ENCODE measurements around the gene PLCH1. TPM values are rescaled to one million over a fixed set of nuclear protein-coding genes. Genes with fewer than 3 reads are reported as not detected.

The PLCH1 gene
- total RNA-seq, 1 experiment from 2014 or later: 0.12 TPM

DNA sequence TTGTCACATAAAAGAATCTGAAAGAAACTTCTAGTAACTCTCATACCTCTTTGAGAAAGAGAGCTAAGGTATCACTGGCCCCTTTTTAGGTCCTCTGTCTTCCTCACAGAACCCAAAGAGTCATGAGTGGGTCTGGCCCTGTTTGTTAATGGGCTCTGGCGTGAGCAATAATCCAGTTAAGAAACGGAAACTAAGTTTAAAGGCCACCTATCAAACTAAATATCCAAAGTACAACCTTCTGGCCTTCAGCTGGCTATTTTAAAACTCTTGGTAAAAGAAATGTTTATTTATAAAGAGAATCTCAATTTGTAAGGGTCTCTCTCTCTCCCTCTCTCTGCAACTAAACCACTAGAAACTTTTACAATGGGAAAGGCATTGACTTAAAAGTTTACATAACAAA lies 380.4 kb downstream of the PLCH1 start:
- ChIA-PET POLR2A (no interaction called here), CTCF (interaction anchor here (1.5 kb wide), 1 partner anchor 13 kb away, joined by 6 read pairs; no protein-coding TSS in a partner anchor)
- H3K9me3 Mint-ChIP-seq (ENCODE audit: unreplicated experiment): no peaks in the 10 kb centered on the region
- no TSS peak for BruUV-seq (replicated peaks)
- intact Hi-C loops (cut with micrococcal nuclease): no loop called here
- no peaks in the 10 kb centered on the region for H3K36me3 Mint-ChIP-seq (ENCODE audit: insufficient read depth, unreplicated experiment)
- no peaks in the 10 kb centered on the region for H3K4me1 Mint-ChIP-seq (ENCODE audit: insufficient read depth, unreplicated experiment)
- DNase-seq (ENCODE audit: unreplicated experiment): no peak
- no peak overlapping the region for H3K4me3 Mint-ChIP-seq (ENCODE audit: unreplicated experiment)
- no peaks in the 10 kb centered on the region for H3K27me3 Mint-ChIP-seq (ENCODE audit: insufficient read depth, unreplicated experiment)
- H3K27ac Mint-ChIP-seq (ENCODE audit: low read depth, unreplicated experiment): no peak overlapping the region
- TF ChIP-seq, protein P1, sequence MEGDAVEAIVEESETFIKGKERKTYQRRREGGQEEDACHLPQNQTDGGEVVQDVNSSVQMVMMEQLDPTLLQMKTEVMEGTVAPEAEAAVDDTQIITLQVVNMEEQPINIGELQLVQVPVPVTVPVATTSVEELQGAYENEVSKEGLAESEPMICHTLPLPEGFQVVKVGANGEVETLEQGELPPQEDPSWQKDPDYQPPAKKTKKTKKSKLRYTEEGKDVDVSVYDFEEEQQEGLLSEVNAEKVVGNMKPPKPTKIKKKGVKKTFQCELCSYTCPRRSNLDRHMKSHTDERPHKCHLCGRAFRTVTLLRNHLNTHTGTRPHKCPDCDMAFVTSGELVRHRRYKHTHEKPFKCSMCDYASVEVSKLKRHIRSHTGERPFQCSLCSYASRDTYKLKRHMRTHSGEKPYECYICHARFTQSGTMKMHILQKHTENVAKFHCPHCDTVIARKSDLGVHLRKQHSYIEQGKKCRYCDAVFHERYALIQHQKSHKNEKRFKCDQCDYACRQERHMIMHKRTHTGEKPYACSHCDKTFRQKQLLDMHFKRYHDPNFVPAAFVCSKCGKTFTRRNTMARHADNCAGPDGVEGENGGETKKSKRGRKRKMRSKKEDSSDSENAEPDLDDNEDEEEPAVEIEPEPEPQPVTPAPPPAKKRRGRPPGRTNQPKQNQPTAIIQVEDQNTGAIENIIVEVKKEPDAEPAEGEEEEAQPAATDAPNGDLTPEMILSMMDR (IDR thresholded peaks at IDR 0.05; ENCODE audit: unreplicated experiment): no peak

DNA sequence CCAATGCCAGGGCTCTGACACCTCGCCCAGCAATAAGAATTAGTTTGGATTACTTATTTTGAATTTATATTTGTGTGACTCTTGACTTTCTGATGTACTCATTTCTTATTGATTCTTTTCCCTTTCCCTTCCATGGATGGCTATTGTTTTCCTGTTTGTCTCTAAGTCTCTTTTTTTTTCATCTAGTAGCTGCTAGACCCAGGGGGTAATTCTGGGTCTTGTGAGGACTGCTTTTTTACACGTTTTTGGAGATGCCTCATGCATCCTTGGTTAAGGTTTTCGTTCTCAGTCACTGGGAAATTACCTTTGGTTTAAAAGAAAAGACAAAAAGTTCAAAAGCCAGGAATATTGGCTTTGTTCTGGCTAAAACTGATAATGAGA lies 381.2 kb downstream of the PLCH1 start:
- Mint-ChIP-seq H3K4me1 (ENCODE audit: insufficient read depth, unreplicated experiment) (no peaks in the 10 kb centered on the region), H3K27me3 (ENCODE audit: insufficient read depth, unreplicated experiment) (no peaks in the 10 kb centered on the region), H3K4me3 (ENCODE audit: unreplicated experiment) (no peak overlapping the region), H3K36me3 (ENCODE audit: insufficient read depth, unreplicated experiment) (no peaks in the 10 kb centered on the region), H3K27ac (ENCODE audit: low read depth, unreplicated experiment) (no peak overlapping the region), H3K9me3 (ENCODE audit: unreplicated experiment) (no peaks in the 10 kb centered on the region)
- BruUV-seq (replicated peaks): no TSS peak
- CTCF ChIA-PET: interaction anchor here (0.6 to 2.6 kb wide), 3 partner anchors 45 to 338 kb away, joined by 3 to 13 read pairs (median 3); no protein-coding TSS in a partner anchor
- intact Hi-C loops (cut with micrococcal nuclease): no loop called here
- DNase-seq (ENCODE audit: unreplicated experiment): no peak
- TF ChIP-seq, protein P1 (IDR thresholded peaks at IDR 0.05; ENCODE audit: unreplicated experiment): no peak
- POLR2A ChIA-PET: no interaction called here

DNA sequence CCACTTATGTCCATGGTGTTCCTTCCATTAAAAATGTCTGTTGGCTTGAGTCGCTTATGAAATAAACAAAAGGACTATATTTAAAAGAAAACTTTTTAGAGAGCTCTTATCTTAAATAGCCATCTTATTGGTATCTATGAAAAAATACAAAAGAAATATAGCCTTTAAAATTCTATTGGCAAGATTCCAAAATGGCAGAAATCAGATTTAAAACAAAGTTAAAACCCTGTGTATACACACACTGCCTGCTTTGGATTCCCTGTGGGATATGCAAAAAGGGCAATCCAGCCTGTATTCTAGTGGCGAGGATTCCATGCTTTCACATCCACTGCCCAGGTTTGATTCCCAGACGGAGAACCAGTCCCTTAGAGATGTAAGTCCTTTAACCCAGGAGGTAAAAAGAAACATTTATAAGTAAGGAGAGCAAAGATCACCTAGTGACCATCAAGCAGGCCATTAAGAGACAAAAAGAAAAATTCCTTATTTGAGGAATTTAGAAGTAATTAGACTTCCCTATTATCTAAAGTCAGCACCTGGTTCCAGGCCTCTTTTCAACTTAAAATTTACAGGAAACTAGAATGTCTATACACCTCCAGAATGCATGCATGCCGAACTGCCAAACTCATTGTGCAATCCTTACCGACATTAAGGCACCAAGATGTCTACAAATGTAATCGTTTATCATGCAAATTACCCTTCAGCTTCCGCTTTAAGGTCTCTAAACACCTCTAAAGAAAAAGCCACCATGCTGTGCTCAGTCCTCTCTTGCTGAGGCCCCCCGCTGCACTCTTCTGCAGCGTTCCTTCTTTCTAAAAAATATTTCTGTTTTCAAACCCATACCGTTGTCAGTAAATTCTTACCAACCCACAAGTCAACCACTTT lies 381.8 kb downstream of the PLCH1 start:
- no peaks in the 10 kb centered on the region for H3K9me3 Mint-ChIP-seq (ENCODE audit: unreplicated experiment)
- TF ChIP-seq, protein P1 (IDR thresholded peaks at IDR 0.05; ENCODE audit: unreplicated experiment): no peak
- POLR2A ChIA-PET: no interaction called here
- H3K4me3 Mint-ChIP-seq (ENCODE audit: unreplicated experiment): no peak overlapping the region
- no TSS peak for BruUV-seq (replicated peaks)
- CTCF ChIA-PET: interaction anchor here (0.6 to 2.6 kb wide), 3 partner anchors 11 to 339 kb away, joined by 3 to 13 read pairs (median 3); no protein-coding TSS in a partner anchor
- H3K27ac Mint-ChIP-seq (ENCODE audit: low read depth, unreplicated experiment): no peak overlapping the region
- no peaks in the 10 kb centered on the region for H3K4me1 Mint-ChIP-seq (ENCODE audit: insufficient read depth, unreplicated experiment)
- DNase-seq (ENCODE audit: unreplicated experiment): no peak
- H3K27me3 Mint-ChIP-seq (ENCODE audit: insufficient read depth, unreplicated experiment): no peaks in the 10 kb centered on the region
- H3K36me3 Mint-ChIP-seq (ENCODE audit: insufficient read depth, unreplicated experiment): no peaks in the 10 kb centered on the region
- intact Hi-C loops (cut with micrococcal nuclease): no loop called here

DNA sequence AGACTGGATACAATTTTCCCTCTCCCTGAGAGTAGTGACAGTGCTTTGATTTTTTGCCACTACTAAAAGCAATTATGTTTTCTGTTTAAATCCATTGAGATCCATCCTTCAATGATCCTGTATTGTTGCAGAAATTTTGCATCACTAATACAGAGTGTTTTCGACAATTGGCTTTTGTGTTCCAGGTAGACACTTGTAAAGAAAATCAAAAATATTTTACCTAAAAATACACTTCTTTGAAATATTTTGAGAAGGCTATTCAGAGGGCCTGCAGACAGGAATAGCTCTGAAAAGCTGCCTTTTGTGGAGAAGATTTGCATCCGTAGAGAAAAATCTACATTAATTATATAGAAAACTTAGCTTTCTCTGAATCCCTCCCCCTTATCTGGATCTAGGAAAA lies 384.6 kb downstream of the PLCH1 start:
- TF ChIP-seq, protein P1 (IDR thresholded peaks at IDR 0.05; ENCODE audit: unreplicated experiment): no peak
- Mint-ChIP-seq H3K27me3 (ENCODE audit: insufficient read depth, unreplicated experiment) (no peaks in the 10 kb centered on the region), H3K9me3 (ENCODE audit: unreplicated experiment) (no peaks in the 10 kb centered on the region), H3K4me1 (ENCODE audit: insufficient read depth, unreplicated experiment) (no peaks in the 10 kb centered on the region), H3K27ac (ENCODE audit: low read depth, unreplicated experiment) (no peak overlapping the region), H3K4me3 (ENCODE audit: unreplicated experiment) (no peak overlapping the region), H3K36me3 (ENCODE audit: insufficient read depth, unreplicated experiment) (no peaks in the 10 kb centered on the region)
- CTCF ChIA-PET: interaction anchor here (0.6 to 2.1 kb wide), 4 partner anchors 8 to 323 kb away, joined by 3 to 10 read pairs (median 4); no protein-coding TSS in a partner anchor
- POLR2A ChIA-PET: no interaction called here
- BruUV-seq (replicated peaks): no TSS peak
- no peak for DNase-seq (ENCODE audit: unreplicated experiment)
- intact Hi-C loops (cut with micrococcal nuclease): no loop called here
